Fibroblast of lung (primary cell): ENCODE results near the gene NRGN.

ENCODE experiments used
- EZH2 ChIP-seq: IDR thresholded peaks from 2 replicates; pipeline ENCODE4 v1.5.1; 2012; ENCODE audit warnings: low read length, control low read depth, mild to moderate bottlenecking; ENCODE audit errors: missing control alignments
- TF ChIP-seq, protein P1 (sequence below), 2 donors: IDR thresholded peaks in 1 of 2; conservative IDR thresholded peaks in 1 of 2; 1 replicate in 1 of 2; 2 replicates in 1 of 2; pipeline ENCODE4 v1.5.1; 2011 to 2012; ENCODE audit warnings: low read length in 2 of 2, control low read depth in 1 of 2, inconsistent platforms in 1 of 2, low read depth in 1 of 2, mild to moderate bottlenecking in 1 of 2

DNA sequence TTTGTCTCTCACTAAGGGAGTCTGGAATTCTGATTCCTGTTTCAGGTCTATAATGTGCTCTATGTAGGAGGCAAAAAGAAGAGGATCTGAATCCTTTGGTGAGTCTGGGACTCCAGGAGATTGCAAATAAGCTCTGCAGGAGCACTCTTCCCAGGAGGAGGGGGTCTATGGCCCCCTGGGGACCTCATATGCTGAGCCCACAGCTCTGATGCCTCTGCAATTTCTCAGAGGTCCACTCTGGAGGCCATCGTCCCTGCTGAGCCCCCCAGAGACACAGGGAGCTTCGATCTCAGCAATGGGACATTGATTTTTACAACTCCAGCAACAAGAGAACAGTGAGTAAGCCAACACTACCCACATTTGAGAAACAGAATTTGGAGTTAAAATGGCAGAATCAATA, 20.2 kb upstream of the NRGN start:
- TF ChIP-seq, protein P1, sequence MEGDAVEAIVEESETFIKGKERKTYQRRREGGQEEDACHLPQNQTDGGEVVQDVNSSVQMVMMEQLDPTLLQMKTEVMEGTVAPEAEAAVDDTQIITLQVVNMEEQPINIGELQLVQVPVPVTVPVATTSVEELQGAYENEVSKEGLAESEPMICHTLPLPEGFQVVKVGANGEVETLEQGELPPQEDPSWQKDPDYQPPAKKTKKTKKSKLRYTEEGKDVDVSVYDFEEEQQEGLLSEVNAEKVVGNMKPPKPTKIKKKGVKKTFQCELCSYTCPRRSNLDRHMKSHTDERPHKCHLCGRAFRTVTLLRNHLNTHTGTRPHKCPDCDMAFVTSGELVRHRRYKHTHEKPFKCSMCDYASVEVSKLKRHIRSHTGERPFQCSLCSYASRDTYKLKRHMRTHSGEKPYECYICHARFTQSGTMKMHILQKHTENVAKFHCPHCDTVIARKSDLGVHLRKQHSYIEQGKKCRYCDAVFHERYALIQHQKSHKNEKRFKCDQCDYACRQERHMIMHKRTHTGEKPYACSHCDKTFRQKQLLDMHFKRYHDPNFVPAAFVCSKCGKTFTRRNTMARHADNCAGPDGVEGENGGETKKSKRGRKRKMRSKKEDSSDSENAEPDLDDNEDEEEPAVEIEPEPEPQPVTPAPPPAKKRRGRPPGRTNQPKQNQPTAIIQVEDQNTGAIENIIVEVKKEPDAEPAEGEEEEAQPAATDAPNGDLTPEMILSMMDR (conservative IDR thresholded peaks at IDR 0.05 in 1 of 2, IDR thresholded peaks at IDR 0.05 in 1 of 2; ENCODE audit: low read depth in 1 of 2, low read length in 2 of 2): no peak
- TF ChIP-seq EZH2: no peak
